Measurements from ENCODE around the gene ADAMTS2.

ADAMTS2 gene

DNA sequence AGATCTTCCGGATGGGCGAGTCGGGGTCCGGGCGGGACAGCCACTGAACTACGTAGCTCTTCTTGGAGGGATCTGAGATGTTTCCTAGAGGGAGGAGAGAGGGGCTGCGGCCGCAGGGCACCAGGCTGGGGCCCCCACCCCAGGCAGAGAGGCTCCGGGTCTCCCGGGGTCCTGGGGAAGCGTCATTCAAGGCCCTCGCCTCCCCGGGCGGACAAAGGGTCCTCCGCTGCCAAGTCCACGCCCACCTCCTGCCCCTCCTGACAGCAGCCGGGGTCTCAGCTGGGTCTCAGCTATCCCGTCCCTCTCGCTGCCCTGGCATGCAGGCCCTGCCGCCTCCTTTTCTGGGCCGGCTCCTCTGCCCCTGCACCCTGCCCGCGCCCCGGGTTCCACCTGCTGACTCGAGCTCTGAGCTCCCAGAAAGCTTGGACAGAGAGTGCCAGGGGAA lies 223.6 kb downstream of the ADAMTS2 start:
- TF ChIP-seq, protein P1, sequence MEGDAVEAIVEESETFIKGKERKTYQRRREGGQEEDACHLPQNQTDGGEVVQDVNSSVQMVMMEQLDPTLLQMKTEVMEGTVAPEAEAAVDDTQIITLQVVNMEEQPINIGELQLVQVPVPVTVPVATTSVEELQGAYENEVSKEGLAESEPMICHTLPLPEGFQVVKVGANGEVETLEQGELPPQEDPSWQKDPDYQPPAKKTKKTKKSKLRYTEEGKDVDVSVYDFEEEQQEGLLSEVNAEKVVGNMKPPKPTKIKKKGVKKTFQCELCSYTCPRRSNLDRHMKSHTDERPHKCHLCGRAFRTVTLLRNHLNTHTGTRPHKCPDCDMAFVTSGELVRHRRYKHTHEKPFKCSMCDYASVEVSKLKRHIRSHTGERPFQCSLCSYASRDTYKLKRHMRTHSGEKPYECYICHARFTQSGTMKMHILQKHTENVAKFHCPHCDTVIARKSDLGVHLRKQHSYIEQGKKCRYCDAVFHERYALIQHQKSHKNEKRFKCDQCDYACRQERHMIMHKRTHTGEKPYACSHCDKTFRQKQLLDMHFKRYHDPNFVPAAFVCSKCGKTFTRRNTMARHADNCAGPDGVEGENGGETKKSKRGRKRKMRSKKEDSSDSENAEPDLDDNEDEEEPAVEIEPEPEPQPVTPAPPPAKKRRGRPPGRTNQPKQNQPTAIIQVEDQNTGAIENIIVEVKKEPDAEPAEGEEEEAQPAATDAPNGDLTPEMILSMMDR (IDR thresholded peaks at IDR 0.05; ENCODE audit: borderline replicate concordance, insufficient read depth, low read depth, low read length), result no peak
- no peak overlapping the region for H3K4me3 ChIP-seq (ENCODE audit: low read depth, low read length)

DNA sequence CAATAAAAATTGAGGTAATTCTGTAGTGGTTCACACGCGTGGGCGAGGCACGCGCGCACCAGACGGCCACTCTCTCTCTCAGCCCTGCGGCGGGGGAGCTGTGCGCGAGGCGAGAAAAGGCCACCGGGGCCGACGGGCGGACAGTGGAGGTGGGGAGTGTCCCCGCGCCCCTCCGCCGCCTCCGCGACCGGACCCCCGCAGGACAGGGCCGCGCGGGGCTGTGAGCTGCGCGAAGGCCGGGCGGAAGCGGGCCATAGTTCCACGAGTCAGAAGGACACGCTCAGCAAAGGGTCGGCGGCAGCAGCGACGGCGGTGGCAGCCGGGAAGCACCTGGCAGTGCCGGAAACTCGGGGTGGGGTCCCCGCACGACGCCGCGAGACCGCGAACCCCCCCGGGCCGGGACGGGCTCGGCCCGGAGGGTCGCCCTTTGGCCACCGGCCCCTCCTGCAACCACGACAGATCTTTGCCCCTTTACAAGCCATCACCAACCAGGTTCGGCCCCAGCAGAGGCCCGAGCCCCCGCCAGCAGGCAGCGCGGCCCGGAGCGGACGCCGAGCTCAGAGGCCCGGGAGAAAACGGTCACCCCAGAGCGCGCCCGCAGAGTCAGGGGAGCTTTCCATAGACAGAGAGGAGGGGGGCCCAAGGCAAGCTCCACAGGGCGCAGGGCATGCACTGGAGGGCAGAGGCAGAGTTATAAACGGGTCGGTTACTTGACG lies 224.2 kb downstream of the ADAMTS2 start:
- TF ChIP-seq, protein P1 (IDR thresholded peaks at IDR 0.05; ENCODE audit: borderline replicate concordance, insufficient read depth, low read depth, low read length), result no peak
- H3K4me3 ChIP-seq (ENCODE audit: low read depth, low read length), result no peak overlapping the region

DNA sequence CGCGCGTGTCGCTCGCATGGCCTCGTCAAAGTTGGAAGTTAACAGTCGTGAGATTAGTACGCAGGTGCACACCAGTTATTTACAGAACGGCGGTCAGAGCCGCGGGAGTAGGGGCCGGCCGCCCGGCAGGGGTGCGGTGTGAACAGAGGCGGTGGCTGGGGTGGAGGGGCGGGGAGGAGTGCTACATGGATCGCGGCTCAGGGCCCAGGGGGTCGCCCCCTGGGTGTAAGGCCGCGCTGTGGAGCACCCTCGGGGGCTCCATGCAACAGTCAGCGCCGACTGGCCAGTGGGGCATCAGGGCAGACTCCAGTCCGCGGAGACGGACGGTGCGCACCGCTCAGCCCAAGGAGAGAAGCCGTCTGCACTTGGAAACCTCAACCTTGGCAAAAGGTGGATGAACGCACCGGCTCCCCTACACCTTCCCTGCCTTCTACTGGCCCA lies 224.8 kb downstream of the ADAMTS2 start:
- no peak overlapping the region for H3K4me3 ChIP-seq (ENCODE audit: low read depth, low read length)
- TF ChIP-seq, protein P1 (IDR thresholded peaks at IDR 0.05; ENCODE audit: borderline replicate concordance, insufficient read depth, low read depth, low read length), result no peak

DNA sequence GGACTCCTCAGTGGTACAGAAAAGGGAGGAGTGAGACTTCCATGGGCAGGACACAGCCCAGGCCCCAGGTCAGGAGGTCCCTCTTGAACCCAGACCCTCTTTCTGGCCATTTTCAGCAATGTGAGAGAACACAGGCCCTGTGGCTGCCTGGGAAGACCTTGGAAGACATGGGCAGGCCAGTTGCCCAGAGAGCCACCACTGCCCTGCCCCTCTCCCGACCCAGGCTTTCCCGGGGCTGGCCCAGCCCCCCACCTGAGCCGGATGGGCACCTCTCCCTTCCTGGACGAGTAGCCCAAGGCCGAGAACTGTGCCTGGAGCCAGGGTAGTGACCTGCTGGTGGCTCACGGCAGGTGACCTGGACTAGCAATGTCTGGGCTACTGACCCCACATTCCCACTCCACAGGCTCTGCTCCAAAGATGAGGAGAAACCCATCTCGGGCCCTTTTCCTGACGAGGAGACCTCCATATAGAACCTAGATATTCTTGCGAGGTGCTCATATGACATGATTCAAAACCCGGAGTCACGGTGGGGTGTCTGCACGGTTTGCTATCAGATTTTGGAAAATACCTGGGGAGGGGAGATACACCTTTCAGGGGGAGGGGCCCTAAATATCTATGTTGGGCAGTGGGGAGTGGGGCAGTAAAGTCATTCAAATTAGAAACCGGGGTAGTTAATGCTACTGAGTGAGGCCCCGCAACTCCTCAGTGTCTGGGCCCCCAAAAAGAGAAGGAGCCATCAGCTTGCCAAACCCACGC lies 225.7 kb downstream of the ADAMTS2 start:
- H3K4me3 ChIP-seq (ENCODE audit: low read depth, low read length), result no peak overlapping the region
- TF ChIP-seq, protein P1 (IDR thresholded peaks at IDR 0.05; ENCODE audit: borderline replicate concordance, insufficient read depth, low read depth, low read length), result no peak

DNA sequence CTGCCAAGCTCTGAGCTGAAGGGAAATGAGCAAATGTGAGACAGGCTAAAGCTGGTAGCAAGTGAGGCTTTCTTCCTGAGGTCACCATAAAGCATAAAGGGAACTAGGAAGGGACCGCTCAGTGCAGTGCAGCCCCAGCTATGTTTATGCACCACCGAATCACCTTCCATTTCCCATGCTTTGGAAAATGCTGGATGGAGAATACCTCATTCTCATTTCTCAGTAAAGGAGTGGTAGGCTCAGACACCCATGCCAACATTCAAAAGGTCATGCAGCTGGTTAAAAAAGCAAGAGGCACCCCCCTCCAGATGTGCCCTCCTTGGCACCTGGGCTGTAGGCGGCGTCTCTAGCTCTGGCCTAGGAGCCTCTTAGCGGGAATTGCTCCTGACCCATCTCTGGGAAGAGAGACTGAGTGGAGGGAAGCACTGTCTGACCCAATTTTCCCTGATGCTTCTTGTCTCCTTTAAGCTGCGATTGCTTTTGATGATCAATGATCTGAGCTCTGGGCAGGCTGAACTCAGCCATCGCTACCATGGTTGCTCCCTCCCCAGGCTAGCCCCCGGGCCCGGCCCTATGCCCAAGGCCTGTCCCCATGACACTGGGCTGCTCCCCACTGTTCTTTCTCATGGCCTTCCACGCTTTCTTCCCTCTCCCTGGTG lies 226.4 kb downstream of the ADAMTS2 start:
- H3K4me3 ChIP-seq (ENCODE audit: low read depth, low read length), result no peak overlapping the region
- TF ChIP-seq, protein P1 (IDR thresholded peaks at IDR 0.05; ENCODE audit: borderline replicate concordance, insufficient read depth, low read depth, low read length), result no peak

DNA sequence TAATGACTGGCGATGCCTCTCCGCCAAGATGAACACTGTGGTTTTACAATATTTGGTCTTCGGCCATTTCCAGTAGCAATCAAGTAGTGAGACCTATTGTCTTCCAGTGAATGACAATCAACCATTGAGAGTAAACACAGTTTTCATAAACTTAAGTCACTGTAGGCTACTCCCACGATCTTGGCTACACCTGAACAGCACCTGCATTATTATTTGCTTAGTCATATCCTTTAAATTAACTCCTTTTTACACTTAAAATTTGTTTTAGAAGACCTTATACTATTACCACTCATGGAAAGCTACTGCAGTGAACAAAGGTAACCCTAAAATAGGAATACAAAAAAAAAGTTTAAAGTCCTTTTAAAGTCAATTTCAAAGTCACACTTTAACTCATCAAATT lies 226.9 kb downstream of the ADAMTS2 start:
- TF ChIP-seq, protein P1 (IDR thresholded peaks at IDR 0.05; ENCODE audit: borderline replicate concordance, insufficient read depth, low read depth, low read length), result no peak
- no peak overlapping the region for H3K4me3 ChIP-seq (ENCODE audit: low read depth, low read length)
